CD4-positive, alpha-beta T cell treated with Interleukin-17A for 4 hours (primary cell): ENCODE results near the gene CYB5B.
A peak's percentile ranks its signal among the peaks of the same experiment; 100 is the strongest.

Experiments
- DNase-seq: peaks from one replicate; pipeline ENCODE4 v3.0.0-alpha.2; 2020; ENCODE audit warnings: mixed read lengths

Gene CYB5B

DNA sequence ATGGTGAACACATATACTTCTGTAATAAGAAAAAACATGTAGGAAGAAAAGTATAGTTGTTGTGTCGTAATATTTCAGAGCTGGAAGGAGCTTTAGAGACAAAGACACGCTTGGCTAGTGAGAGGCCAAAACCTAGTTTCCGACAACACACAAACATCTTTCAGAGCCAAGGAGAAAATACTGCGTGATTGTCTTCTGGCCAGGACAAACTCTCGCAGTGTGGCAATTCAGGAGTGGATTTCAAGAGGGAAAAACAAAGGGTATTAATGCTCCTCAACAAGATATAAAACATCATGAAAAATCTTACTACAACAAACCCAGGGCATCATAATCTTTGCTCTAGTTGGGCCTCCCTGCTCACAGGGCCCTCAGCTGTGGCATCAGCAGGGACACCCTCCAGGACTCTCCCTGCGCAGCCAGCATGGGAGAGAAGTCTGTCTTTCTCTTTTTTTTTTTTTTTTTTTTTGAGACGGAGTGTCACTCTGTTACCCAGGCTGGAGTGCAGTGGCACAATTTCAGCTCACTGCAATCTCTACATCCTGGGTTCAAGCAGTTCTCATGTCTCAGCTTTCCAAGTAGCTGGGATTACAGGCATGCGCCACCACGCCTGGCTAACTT, 66.4 kb downstream of the CYB5B start:
- no peak for DNase-seq

DNA sequence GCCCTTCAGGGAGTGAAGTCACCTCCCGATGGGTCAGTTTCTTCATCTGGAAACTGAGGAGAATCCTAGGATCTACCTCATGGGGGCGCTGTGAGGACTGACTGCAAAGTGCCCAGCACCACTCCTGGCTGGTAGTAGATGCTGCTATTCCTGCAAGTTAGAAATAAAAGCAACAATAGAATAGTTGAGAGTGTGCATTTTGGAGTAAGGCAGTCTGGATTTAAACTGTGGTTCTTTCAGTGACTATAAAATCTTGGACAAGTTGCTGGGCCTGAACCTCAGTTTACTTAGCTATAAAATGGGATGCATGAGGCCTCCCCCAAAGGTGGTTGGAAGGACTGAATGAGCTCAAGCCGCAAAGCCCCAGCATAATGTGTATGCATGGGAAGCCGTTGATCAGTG, 70.6 kb downstream of the CYB5B start:
- DNase-seq, result peak; percentile 55

DNA sequence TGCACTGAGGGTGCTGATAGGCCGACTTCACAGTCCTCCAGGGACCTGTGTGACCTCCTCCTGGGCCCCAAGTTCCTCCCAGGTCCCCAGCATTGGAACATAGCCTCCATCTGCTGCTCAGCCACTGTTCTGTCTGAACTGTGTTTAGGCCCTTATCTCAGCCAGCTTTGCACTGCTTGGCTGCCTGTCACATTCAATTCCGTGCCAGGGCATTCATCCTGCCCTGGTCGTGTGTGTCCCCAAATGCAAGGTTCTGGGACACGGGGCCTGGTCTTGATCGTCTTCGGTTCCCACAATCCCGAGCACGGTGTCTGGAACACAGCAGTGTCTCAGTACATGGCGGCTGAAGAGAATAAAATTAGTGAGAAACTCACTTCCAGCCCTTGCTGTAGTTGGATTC, 71.4 kb downstream of the CYB5B start:
- DNase-seq, result no peak

GRCh38 chr16:69496376-69496775, 72.0 kb downstream of the CYB5B start:
- no peak for DNase-seq

DNA sequence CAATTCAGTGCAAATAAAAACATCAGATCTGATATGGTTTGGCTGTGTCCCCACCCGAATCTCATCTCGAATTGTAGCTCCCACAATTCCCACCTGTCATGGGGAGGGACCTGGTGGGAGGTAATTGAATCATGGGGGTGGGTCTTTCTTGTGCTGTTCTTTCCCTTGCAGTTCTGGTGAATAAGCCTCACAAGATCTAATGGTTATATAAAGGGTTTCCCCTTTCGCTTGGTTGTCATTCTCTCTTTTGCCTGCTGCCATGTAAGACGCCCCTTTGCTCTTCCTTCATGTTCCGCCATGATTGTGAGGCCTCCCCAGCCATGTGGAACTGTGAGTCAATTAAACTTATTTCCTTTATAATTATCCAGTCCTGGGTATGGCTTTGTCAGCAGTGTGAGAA, 72.5 kb downstream of the CYB5B start:
- no peak for DNase-seq

- DNase-seq, result no peak
Observed at GRCh38 chr16:69497876-69498596, 73.6 kb downstream of the CYB5B start.

- no peak for DNase-seq
Observed at GRCh38 chr16:69498926-69499325, 74.5 kb downstream of the CYB5B start.

DNA sequence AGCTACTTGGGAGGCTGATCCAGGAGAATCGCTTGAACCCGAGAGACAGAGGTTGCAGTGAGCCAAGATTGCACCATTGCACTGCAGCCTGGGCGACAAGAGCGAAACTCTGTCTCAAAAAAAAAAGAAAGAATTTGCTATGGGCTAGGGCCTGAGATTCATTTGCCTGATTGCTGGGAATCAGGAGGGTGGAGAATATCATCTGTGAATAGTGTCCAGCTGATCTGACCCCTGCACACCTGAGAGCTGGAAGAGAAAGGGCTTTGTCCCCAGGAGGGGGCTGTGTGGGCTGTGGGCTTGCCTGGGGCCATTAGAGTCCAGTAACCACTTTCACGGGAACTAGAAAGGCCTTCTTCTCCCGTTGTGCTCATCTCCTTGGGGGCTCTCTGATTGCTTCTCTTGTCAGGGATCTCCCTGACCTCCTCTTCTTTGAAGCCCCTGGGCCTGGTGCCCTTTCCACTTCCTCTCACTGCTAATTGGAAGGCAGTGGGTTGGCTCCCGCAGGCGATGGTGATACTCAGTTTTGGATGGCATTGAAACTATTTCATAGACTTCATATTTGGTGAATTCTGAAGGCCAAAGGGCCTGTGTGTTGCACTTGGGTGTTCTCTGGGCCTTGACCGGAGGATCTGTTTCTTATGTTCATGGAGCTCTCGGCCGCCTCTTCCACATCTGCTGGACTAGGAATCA, 75.3 kb downstream of the CYB5B start:
- DNase-seq, result no peak

GRCh38 chr16:69500496-69500895, 76.1 kb downstream of the CYB5B start:
- DNase-seq, result no peak

DNA sequence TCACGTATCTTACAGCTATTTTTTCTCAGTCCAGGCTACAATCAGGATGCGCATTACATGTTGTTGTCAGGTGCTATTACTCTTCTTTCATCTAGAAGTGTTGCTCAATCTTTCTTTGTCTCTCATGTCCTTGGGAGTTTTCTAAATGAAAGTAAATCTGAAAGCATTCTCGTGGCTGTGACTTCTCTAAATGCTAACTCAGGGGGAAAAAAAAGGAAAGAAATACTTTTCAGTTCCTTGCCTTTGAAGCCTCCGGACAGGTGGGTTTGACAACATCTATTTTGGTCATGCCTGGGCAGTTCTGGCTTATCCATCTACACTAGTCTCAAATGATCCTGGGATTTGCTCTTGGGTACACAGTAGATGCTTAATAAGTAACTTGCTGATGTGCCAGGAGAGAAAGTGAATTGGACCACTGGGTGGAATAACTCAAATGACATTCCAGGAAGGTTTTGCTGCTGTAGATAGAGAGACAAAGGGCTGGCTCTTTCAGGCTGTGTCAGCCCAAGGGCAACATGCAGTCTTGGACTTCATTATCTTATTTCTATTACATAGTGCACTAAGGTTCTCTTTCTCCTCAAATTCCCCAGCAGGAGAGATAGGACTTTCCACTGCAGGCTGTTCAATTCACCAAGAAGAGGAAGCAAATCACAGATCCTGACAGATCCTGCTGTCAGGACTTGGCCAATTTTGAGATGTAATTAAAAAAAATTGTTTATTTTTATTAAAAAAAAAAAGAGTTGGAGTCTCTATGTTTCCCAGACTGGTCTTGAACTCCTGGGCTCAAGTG, 77.7 kb downstream of the CYB5B start:
- DNase-seq, result no peak

DNA sequence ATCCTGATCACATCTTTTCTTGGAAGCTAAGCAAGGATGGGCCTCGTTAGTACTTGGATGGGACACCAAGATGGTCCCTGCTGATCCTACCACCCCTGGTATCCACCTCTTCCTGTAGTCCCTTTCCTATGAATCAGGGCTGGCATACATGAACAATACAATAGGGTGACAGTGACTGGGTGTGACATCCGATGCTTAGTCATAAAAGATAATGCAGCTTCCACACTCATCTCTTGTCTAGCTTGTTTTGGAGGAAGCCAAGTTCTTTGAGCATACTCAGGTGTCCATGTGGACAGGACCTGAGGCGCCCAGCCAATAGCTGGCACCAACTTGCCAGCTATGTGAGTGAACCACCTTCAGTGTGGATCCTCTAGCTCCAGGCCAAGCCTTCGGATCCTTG, 78.8 kb downstream of the CYB5B start:
- no peak for DNase-seq

GRCh38 chr16:69508033-69508755, 83.8 kb downstream of the CYB5B start:
- no peak for DNase-seq

GRCh38 chr16:69509125-69509524, 84.7 kb downstream of the CYB5B start:
- DNase-seq, result no peak

DNA sequence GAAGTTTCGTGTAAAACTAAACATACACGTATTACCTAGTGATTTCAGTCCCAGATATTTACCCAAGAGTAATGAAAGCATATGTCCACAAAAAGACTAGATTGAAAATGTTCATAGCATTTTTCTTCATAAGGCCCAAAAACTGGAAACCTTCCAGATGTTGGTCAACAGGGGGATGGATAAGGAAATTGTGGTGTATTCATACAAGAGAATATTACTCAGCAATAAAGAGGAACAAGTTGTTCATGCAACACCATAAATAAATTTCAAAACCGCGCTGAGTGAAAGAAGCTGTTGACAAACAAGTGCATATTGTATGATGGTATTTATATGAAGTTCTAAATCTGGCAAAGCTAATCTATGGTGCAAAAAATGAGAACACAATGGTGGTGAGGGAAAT, 87.2 kb downstream of the CYB5B start:
- DNase-seq, result no peak

- no peak for DNase-seq
Observed at GRCh38 chr16:69513180-69513966, 89.0 kb downstream of the CYB5B start.

DNA sequence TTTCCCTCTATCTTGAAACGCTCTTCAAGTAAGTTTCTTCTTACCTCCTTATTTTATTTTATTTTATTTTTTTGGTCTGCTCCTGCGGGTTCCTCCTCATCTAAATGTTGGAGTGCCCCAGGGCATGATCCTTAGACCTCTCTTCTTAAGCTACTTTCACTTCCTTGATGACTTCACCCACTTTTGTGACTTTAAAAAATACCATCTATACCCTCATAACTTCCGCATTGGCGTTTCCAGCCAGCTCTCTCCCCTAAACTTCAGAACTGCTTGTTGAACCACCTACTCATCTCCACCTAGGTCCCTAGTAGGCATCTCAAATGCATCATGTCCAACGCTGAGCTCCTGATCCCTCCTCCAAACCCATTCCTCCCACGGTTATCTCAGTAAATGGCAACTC, 89.9 kb downstream of the CYB5B start:
- no peak for DNase-seq
